DMS53 treated with DMSO at 0.1 percent for 48 hours (cell line): ENCODE measurements around the gene ZNF74.
"Not testable (repeated sequence)": the region's sequence is repeated elsewhere in the genome, so short reads cannot be mapped to it uniquely, and the experiment has no call there.

ENCODE experiments used
- DNase-seq: peaks from one replicate; lab custom pipeline; 2025; ENCODE audit not compliant: unreplicated experiment; lab: John Stamatoyannopoulos, UW

ZNF74 gene

GRCh38 chr22:20374130-20374529 lies 19.8 kb upstream of the ZNF74 start:
- DNase-seq: not testable (repeated sequence)

- not testable (repeated sequence) for DNase-seq
Observed at GRCh38 chr22:20376281-20376680, 17.7 kb upstream of the ZNF74 start.

GRCh38 chr22:20376983-20377382 lies 17.0 kb upstream of the ZNF74 start:
- DNase-seq: not testable (repeated sequence)

- no peak for DNase-seq
Observed at GRCh38 chr22:20378110-20378509, 15.8 kb upstream of the ZNF74 start.

- not testable (repeated sequence) for DNase-seq
Observed at GRCh38 chr22:20378684-20379083, 15.3 kb upstream of the ZNF74 start.

- no peak for DNase-seq
Observed at GRCh38 chr22:20380486-20380885, 13.5 kb upstream of the ZNF74 start.

GRCh38 chr22:20383538-20383937 lies 10.4 kb upstream of the ZNF74 start:
- no peak for DNase-seq

- DNase-seq: no peak
Observed at GRCh38 chr22:20384171-20384570, 9.8 kb upstream of the ZNF74 start.

- DNase-seq: no peak
Observed at GRCh38 chr22:20384865-20385264, 9.1 kb upstream of the ZNF74 start.

GRCh38 chr22:20386336-20386735 lies 7.6 kb upstream of the ZNF74 start:
- no peak for DNase-seq

GRCh38 chr22:20386972-20387371 lies 7.0 kb upstream of the ZNF74 start:
- no peak for DNase-seq

GRCh38 chr22:20388200-20388599 lies 5.8 kb upstream of the ZNF74 start:
- no peak for DNase-seq

- DNase-seq: no peak
Observed at GRCh38 chr22:20389288-20389687, 4.7 kb upstream of the ZNF74 start.

GRCh38 chr22:20390394-20390907 lies 3.5 kb upstream of the ZNF74 start:
- no peak for DNase-seq

GRCh38 chr22:20391222-20391621 lies 2.7 kb upstream of the ZNF74 start:
- no peak for DNase-seq

GRCh38 chr22:20392365-20392881 lies 1.5 kb upstream of the ZNF74 start:
- DNase-seq: not testable (repeated sequence)

GRCh38 chr22:20392983-20393704 lies 807 bp upstream of the ZNF74 start:
- DNase-seq: no peak

- DNase-seq: no peak
Observed at GRCh38 chr22:20395181-20395906, 1.4 kb downstream of the ZNF74 start.

- DNase-seq: no peak
Observed at GRCh38 chr22:20395907-20396287, 1.9 kb downstream of the ZNF74 start.

- no peak for DNase-seq
Observed at GRCh38 chr22:20396639-20397038, 2.7 kb downstream of the ZNF74 start.

GRCh38 chr22:20397498-20397897 lies 3.5 kb downstream of the ZNF74 start:
- DNase-seq: no peak

- DNase-seq: no peak
Observed at GRCh38 chr22:20398420-20398819, 4.5 kb downstream of the ZNF74 start.
